GM21360 (cell line): Measurements from ENCODE around the gene PAGR1.
"Not testable (repeated sequence)": the region's sequence is repeated elsewhere in the genome, so short reads cannot be mapped to it uniquely, and the experiment has no call there.

Experiments used
- ATAC-seq: cut with Tn5 transposase; IDR thresholded peaks from one replicate; pipeline ENCODE4 v1.9.1; 2021; ENCODE audit warnings: mild to moderate bottlenecking, moderate library complexity; ENCODE audit not compliant: unreplicated experiment

Gene PAGR1

GRCh38 chr16:29791845-29792807, 23.8 kb upstream of the PAGR1 start:
- no peak for ATAC-seq

- not testable (repeated sequence) for ATAC-seq
Measured at GRCh38 chr16:29793153-29793552, 22.8 kb upstream of the PAGR1 start.

- ATAC-seq, result no peak
Measured at GRCh38 chr16:29794231-29794710, 21.7 kb upstream of the PAGR1 start.

- ATAC-seq, result no peak
Measured at GRCh38 chr16:29802416-29802935, 13.5 kb upstream of the PAGR1 start.

GRCh38 chr16:29804020-29804419, 11.9 kb upstream of the PAGR1 start:
- no peak for ATAC-seq

GRCh38 chr16:29804455-29805231, 11.3 kb upstream of the PAGR1 start:
- ATAC-seq, result no peak

GRCh38 chr16:29805232-29806098, 10.5 kb upstream of the PAGR1 start:
- peak; percentile 48 for ATAC-seq

GRCh38 chr16:29806099-29806579, 9.8 kb upstream of the PAGR1 start, which contains the start of gene MAZ:
TSS of gene MAZ (plus strand) at chr16:29806529. CDS start at chr16:29806702, 173 bp downstream.
- ATAC-seq, result no peak

GRCh38 chr16:29806641-29807425, 9.1 kb upstream of the PAGR1 start:
- no peak for ATAC-seq

GRCh38 chr16:29807426-29808218, 8.3 kb upstream of the PAGR1 start:
- no peak for ATAC-seq

GRCh38 chr16:29808219-29808900, 7.6 kb upstream of the PAGR1 start:
- ATAC-seq, result no peak

- ATAC-seq, result no peak
Measured at GRCh38 chr16:29809031-29809747, 6.8 kb upstream of the PAGR1 start.

- ATAC-seq, result no peak
Measured at GRCh38 chr16:29809850-29810698, 5.9 kb upstream of the PAGR1 start.

GRCh38 chr16:29810699-29811169, 5.2 kb upstream of the PAGR1 start:
- no peak for ATAC-seq

- no peak for ATAC-seq
Measured at GRCh38 chr16:29811170-29811895, 4.6 kb upstream of the PAGR1 start.
